Type B pancreatic cell (in vitro differentiated cells): ENCODE results near the gene CAMKMT. TPM values are rescaled to one million over a fixed set of nuclear protein-coding genes. Genes with fewer than 3 reads are reported as not detected.

Experiments used
- DNase-seq: peaks from one replicate; pipeline ENCODE4 v3.0.0; 2021; ENCODE audit warnings: mixed read lengths; ENCODE audit not compliant: unreplicated experiment; ENCODE audit errors: extremely low spot score
- H3K27ac Mint-ChIP-seq: 2 replicates; pipeline ENCODE4 v1.8.0; 2021; ENCODE audit warnings: mild to moderate bottlenecking, mixed read lengths
- H3K27me3 Mint-ChIP-seq: 2 replicates; pipeline ENCODE4 v1.8.0; 2021; ENCODE audit warnings: mixed read lengths
- H3K36me3 Mint-ChIP-seq: 2 replicates; pipeline ENCODE4 v1.8.0; 2021; ENCODE audit warnings: mixed read lengths
- H3K4me1 Mint-ChIP-seq: one replicate; pipeline ENCODE4 v1.8.0; 2021; ENCODE audit warnings: mixed read lengths; ENCODE audit not compliant: unreplicated experiment
- H3K4me3 Mint-ChIP-seq: 2 replicates; pipeline ENCODE4 v1.8.0; 2021; ENCODE audit warnings: mild to moderate bottlenecking, mixed read lengths
- H3K9me3 Mint-ChIP-seq: 2 replicates; pipeline ENCODE4 v1.8.0; 2021; ENCODE audit warnings: mixed read lengths
- total RNA-seq: library from RNA; stranded (reverse); gene quantifications from 2 replicates; pipeline ENCODE4 v1.2.1, GENCODE V29; 2021; ENCODE audit warnings: low replicate concordance
- TF ChIP-seq, protein P1 (sequence below): fragments of 200-600 bp; sonication (generic); conservative IDR thresholded peaks from 2 replicates; pipeline ENCODE4 v1.5.0; 2021; ENCODE audit warnings: antibody characterized with exemption, mild to moderate bottlenecking

Gene CAMKMT
- total RNA-seq, 1 donor from 2014 or later, result 7.7 TPM

DNA sequence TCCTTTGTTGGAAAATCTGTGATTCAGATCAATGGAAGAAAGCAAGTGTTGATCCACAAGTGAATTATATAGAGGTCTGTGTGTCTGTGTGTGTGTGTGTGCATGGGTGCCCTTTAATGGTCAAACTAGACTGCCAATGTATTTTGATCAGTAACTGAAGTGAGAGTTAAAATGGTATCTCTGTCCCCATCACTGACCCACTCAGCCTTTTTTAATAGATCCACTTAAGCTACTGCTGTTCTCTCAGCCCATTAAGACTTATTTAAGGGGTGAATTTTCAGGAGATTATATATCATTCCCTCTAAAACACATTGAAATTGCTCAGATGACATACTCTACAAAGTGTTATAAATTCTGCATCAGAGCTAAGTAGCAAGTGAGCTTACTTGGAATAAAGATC, 386.0 kb downstream of the CAMKMT start:
- TF ChIP-seq, protein P1, sequence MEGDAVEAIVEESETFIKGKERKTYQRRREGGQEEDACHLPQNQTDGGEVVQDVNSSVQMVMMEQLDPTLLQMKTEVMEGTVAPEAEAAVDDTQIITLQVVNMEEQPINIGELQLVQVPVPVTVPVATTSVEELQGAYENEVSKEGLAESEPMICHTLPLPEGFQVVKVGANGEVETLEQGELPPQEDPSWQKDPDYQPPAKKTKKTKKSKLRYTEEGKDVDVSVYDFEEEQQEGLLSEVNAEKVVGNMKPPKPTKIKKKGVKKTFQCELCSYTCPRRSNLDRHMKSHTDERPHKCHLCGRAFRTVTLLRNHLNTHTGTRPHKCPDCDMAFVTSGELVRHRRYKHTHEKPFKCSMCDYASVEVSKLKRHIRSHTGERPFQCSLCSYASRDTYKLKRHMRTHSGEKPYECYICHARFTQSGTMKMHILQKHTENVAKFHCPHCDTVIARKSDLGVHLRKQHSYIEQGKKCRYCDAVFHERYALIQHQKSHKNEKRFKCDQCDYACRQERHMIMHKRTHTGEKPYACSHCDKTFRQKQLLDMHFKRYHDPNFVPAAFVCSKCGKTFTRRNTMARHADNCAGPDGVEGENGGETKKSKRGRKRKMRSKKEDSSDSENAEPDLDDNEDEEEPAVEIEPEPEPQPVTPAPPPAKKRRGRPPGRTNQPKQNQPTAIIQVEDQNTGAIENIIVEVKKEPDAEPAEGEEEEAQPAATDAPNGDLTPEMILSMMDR, result no peak
- no peak for DNase-seq
- Mint-ChIP-seq H3K9me3 (no peaks in the 10 kb centered on the region), H3K27ac (no peak overlapping the region), H3K36me3 (no peaks in the 10 kb centered on the region), H3K4me1 (peaks cover 20% of the 10 kb centered on the region), H3K27me3 (no peaks in the 10 kb centered on the region), H3K4me3 (no peak overlapping the region)

DNA sequence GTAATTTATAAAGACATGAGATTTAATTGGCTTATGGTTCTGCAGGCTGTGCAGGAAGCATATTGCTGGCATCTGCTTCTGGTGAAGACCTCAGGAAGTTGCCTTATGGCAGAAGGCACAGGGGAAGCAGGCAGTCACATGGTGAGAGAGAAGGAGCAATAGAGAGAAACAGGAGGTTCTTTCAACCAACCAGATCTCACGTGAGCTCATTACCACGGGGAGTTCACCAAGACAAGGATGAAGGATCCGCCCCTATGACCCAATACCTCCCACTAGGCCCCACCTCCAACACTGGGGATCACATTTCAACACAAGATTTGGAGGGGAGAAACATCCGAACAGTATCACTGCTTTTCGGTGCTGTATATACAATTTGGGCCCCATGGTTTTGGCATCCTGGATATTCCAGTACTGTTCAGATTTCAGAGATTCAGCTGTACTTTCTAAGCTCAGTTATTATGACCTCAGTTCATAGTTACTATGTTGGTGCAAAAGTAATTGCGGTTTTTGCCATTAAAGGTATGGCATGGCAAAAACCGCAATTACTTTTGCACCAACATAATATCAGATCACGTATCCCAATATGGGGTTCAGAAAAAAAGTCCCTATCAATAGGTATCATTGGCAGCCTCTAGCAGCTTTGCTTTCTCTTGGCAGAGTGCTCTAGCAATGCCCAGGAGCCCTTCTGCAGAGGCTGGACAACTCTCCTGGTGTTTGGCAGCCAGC, 390.2 kb downstream of the CAMKMT start:
- H3K27me3 Mint-ChIP-seq, result no peaks in the 10 kb centered on the region
- no peaks in the 10 kb centered on the region for H3K9me3 Mint-ChIP-seq
- no peaks in the 10 kb centered on the region for H3K36me3 Mint-ChIP-seq
- TF ChIP-seq, protein P1, result no peak
- H3K4me3 Mint-ChIP-seq, result no peak overlapping the region
- peaks cover 4% of the 10 kb centered on the region for H3K4me1 Mint-ChIP-seq
- no peak overlapping the region for H3K27ac Mint-ChIP-seq
- DNase-seq, result no peak

DNA sequence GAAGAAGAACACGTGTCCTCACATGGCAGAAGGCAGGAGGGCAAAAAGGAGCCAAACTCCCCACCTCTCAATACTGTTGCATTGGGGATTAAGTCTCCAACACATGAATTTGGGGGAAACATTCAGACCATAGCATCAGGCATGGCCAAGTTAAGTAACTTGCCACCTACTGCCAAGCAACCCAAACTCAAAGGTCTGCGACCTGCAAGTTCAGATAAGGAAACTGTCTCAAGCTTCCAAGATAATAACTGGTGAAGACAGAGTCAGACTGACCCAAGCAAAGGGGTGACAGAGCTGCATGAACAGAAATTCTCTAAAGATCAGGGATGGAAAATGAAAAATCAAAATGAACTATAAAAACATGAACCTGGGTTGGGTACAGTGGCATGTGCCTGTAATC, 391.0 kb downstream of the CAMKMT start:
- Mint-ChIP-seq H3K4me3 (no peak overlapping the region), H3K27me3 (no peaks in the 10 kb centered on the region), H3K27ac (no peak overlapping the region), H3K36me3 (no peaks in the 10 kb centered on the region), H3K4me1 (no peaks in the 10 kb centered on the region), H3K9me3 (no peaks in the 10 kb centered on the region)
- TF ChIP-seq, protein P1, result no peak
- no peak for DNase-seq

DNA sequence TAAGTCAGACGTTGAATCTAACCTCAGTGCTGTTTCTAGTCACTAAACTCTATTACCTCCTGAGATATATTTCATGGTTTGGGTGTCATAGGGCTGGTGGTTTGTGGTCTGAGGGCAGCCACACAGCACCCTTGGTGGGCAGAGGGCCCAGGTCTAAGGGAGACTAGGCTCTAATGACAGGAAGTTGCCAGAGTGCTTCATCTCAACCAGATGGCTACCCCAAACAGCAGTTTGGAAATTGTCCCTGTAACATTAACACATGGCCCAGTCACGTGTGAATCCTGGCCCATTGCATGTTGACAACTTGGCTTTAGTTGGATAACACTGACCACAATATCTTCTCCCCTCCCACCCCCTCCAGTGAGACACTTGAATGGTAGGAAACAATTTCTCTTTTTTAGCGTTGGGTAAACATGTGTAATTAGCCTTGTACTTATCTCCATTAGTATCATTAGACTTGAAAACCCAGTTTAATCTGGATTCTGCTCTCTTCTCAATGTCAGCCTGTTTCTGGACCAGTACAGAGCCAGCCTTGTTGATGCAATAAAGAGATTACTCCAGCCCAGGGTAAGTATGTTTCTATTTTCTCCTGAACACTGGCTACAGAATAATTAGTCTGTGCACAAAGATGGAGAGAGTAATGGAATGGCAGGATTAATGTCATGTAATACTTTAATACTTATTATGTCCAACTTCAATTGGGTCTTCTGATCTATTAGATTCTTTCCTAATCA, 392.0 kb downstream of the CAMKMT start:
- H3K36me3 Mint-ChIP-seq, result no peaks in the 10 kb centered on the region
- no peaks in the 10 kb centered on the region for H3K27me3 Mint-ChIP-seq
- no peaks in the 10 kb centered on the region for H3K9me3 Mint-ChIP-seq
- TF ChIP-seq, protein P1, result no peak
- no peak overlapping the region for H3K27ac Mint-ChIP-seq
- DNase-seq, result no peak
- H3K4me3 Mint-ChIP-seq, result no peak overlapping the region
- no peaks in the 10 kb centered on the region for H3K4me1 Mint-ChIP-seq

DNA sequence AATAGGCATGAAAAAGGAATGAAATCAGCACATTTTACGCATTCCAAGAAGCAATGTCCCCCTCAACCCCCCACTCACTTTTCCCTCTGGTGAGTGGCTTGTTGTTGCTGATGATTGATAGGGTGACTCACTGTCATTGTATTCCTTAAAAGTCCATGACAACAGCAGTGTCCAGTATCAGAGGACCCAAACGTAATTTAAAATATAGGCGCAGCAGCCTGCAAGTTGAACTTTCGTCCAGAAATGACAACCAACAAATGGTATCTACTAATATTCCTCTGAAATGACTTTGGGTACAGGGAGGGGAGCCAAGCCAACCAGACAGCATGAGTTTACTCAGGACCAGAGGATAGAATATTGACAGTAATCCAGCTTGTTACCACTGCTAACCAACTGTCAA, 396.8 kb downstream of the CAMKMT start:
- TF ChIP-seq, protein P1, result no peak
- DNase-seq, result no peak
- Mint-ChIP-seq H3K9me3 (no peaks in the 10 kb centered on the region), H3K36me3 (no peaks in the 10 kb centered on the region), H3K4me3 (no peak overlapping the region), H3K4me1 (no peaks in the 10 kb centered on the region), H3K27ac (no peak overlapping the region), H3K27me3 (peaks cover 29% of the 10 kb centered on the region)
